Measurements from ENCODE around the gene CD70. TPM values are rescaled to one million over a fixed set of nuclear protein-coding genes. Genes with fewer than 3 reads are reported as not detected.
"Not testable (repeated sequence)": the region's sequence is repeated elsewhere in the genome, so short reads cannot be mapped to it uniquely, and the experiment has no call there.

The CD70 gene
- polyA plus RNA-seq, 1 donor, result 0.72 TPM

DNA sequence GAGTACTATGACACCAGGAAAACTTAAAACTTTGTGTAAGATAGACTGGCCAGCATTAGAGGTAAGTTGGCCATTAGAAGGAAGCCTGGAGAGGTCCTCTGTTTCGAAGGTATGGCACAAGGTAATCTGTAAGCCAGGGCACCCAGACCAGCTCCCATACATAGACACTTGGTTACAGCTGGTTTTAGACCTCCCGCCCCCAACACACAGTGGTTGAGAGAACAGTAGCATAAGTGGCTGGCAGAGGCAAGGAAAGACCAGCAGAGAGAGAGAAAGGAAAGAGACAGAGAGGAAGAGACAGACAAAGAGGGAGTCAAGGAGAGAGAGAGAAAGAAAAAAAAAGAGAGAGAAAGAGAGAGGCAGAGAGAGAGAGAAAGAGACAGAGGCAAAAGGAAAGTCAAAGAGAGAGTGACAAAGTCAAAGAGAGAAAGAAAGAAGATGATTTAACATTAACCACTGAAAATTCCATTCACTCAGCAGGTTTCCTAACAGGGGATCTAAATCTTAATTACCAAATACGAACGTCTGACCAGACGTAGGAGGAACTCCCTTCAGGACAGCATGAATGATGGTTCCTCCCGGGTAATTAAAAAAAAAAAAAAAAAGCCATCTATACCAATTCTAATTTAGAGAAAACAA, 7.4 kb upstream of the CD70 start:
- not testable (repeated sequence) for DNase-seq (ENCODE audit: low read depth)

DNA sequence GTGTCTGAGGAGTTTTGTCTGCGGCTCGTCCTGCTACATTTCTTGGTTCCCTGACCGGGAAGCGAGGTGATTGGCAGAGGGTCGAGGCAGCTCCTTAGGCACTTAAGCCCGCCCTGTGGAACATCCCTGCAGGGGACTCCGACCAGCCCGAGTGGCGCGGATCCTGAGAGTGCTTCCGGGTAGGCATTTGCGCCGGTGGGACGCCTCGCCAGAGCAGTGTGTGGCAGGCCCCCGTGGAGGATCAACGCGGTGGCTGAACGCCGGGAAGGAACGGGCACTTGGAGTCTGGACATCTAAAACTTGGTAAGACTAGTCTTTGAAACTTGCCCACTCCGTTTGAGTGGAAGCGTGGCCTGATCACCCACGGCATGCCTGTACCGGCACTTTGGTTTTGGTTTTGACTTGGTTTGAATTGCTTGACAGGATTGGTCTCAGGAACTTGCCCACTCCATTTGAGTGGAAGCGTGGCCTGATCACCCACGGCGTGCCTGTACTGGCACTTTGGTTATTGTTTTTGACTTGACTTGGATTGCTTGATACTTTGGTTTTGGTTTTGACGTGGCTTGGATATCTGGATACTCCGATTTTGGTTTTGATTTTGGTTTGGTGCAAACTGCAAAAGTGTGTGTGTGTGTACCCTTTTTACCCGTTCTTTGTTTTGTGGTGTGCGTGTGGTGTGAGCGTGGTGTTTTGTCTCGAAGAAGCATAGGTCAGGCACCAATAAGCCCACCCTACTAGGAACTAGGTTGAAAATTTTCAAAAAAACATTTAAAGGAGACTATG, 6.7 kb upstream of the CD70 start:
- DNase-seq (ENCODE audit: low read depth), result not testable (repeated sequence)

DNA sequence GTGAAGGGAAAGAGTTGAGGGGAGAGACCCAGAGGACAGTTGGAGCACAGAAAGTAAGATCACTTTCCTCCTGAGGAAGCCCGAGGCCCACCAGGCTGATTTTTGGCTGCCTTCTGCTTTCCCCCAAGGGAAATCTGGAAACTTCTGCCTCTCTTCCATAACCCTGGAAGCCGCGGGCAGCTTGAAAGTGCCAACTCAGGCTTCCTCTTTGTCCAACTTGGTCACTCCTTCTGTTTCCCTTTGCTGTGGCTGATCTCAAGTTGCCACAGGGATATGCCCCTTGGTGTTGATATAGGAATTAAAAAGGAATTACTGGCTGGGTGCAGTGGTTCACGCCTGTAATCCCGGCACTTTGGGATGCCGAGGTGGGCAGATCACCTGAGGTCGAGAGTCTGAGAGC, 5.7 kb upstream of the CD70 start:
- no peak for DNase-seq (ENCODE audit: low read depth)

DNA sequence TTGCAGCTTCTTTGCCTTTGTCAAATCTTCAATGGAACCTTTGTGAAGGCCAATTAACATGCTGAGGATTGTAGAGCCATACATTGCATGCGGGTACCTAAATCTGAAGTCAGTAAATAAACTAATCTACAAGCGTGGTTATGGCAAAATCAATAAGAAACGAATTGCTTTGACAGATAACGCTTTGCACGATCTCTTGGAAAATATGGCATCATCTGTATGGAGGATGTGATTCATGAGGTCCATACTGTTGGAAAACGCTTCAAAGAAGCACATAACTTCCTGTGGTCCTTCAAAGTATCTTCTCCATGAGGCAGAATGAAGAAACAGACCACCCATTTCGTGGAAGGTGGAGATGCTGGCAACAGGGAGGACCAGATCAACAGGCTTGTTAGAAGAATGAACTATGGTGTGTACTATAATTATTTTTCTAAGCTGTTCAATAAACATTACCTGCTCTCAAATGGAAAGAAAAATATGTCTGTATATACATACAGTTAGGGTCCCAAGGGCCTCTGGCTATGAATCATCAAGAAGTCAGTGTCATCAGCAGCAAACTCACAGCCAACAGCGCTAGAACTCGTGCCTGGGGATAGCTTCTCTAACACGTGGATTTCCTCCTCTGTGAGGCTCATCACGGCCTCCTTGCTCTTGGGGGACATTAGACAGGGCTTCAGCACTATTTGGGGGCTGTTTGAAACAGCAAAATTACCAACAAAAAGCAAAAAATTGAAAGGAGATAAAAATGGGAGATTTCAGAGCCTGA, 2.9 kb upstream of the CD70 start:
- no peak for DNase-seq (ENCODE audit: low read depth)

DNA sequence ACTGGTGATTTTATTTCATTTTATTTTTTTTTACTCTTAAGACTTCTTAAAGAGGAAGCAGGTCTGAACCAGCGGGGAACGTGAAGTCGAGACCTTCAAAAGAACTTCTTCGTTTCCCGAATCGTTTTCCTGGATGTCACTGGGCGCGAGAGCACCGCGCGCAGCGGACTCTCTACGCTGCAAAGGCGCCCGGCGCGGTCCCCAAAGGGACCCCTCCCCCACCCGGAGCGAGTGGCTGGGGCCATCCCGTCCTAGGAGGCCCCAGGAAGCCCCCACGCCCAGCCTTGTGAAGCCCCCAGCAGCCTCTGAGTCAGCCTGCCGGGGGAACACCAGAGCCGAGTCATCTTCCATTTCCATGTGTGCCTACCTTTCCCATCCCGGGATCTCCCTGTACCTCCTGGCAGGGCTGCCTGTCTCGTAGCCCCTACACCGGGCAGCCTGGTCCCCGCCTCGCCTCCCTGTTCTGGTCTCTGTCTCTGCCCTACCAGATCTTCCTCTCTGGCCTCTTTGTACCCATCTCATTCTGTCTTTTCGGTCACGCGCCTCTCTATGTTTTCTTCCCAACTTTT, 608 bp downstream of the CD70 start:
- DNase-seq (ENCODE audit: low read depth), result no peak

DNA sequence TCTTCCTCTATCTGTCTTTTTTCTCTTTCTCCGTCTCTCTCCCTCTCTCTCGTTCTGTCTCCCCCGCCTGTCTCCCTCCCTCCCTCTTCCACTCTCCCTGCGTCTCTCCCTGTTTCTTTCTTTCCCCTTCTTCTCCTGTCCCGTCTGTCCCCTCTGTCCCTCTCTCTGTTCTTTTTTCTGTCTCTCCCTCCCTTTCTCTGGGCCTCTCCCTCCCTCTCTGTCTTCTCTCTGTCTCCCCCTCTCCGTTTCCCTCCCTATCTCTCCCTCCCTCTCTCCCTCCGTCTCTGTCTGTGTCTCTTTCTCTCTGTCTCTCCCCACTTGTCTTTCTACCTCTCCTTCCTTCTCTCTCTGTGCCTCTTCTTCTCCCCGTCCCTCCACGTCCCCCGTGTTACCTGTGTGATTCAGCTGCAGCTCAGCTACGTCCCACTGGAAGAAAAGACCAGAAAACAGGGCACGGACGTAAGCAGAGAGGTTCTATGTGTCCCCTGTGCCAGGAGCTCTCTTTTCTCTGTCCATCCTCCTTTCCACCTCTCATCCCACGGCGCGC, 1.2 kb downstream of the CD70 start:
- no peak for DNase-seq (ENCODE audit: low read depth)

DNA sequence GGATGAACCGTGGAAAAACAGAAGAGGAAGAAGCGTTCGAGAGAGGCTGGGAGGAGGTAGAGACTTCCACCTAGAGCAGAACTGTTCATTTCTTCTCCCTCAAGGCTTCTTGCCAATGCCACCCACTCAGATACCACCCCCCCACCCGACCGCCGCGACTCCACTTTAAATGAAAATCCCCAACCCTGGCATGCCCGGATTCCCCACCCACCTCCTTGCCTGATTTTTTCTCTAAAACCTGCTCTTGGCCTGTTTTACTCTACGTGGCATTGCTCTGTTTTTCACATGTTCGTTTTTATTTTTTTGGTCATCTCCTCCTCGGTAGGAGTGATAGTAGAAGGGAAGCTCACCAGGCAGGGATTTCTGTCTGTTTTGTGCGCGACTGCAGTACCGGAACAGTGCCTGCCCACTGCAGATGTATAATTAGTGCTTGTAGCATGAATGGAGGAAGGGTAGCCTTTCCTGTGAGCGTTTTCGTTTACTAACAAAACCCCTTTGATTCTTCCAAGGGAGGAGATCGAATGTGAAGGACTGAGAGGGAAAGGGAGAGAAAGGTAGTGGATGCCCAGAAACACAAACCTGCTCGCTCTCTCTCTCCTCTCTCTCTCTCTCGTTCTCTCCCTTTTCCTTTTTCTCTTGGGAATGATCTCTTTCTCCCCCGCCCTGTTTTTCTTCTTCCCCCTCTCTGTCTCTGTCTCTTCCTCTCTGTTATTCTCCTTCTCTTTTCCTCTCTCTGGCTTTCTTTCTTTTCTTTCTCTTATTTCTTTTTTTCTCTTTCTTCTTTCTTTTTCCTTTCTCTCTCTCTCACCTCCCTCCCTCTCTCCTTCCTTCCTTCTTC, 2.2 kb downstream of the CD70 start:
- DNase-seq (ENCODE audit: low read depth), result no peak

DNA sequence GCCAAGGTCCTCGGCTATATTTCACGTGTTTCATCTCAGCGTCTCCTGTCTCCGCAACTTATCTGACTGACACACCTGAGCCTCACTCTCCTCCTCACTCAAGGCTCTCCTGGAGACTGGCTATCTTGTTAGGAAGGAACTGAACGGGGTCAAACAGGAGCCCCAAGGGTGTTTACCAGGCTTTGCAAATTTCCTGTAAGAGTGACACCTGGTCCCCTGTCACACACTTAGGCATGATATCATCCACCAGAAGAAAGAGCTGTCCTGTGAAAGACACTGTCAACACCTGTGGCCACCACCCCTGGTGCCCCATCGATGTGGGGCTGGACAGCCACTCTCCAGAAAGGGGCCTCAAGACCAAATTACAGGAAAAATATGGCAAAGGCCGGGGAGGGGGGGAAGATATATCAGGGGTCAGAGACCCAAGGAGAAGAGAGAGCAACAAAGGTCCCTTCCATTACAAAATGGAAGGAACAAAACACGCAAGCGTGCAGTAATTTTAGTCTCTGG, 2.9 kb downstream of the CD70 start:
- DNase-seq (ENCODE audit: low read depth), result no peak

DNA sequence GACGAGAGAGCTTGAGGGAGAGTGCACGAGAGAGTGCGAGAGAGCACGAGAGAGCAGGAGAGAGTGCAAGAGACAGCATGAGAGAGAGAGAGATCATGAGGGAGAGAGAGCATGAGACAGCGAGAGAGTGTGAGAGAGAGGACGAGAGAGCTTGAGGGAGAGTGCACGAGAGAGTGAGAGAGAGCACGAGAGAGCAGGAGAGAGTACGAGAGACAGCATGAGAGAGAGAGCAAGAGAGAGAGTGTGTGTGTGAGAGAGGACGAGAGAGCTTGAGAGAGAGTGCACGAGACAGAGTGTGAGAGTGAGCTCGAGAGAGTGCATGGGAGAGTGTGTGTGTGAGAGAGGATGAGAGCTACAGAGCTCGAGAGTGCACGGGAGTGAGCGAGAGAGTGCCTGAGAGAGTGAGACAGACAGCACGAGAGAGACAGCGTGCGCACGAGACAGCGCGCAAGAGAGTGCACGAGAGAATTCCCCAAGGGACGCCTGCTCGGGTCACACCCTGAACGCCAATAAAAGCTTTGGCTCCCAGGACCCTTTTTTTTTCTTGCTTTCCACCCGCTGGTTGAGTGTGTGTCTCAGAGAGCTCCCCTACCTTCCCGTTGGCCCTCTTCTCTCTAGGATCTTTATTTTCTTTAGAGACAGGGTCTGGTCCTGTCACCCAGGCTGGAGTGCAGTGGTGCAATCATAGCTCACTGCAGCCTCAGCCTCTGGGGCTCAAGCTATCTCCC, 3.7 kb downstream of the CD70 start:
- DNase-seq (ENCODE audit: low read depth), result no peak

DNA sequence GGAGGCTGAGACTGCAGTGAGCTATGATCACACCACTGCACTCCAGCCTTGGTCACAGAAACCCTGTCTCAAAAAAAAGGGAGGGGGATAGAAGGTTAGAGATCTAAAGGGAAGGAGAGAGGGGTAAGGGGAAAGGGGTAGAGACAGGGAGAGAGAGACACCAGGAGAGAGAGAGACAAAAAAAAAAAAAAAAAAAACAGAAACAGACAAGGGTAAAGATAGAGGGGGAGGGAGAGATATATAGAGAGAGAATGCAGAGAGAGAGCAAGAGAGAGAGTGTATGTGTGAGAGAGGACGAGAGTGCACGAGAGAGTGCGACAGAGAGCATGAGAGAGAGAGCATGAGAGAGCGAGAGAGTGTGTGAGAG, 4.2 kb downstream of the CD70 start:
- DNase-seq (ENCODE audit: low read depth), result no peak

DNA sequence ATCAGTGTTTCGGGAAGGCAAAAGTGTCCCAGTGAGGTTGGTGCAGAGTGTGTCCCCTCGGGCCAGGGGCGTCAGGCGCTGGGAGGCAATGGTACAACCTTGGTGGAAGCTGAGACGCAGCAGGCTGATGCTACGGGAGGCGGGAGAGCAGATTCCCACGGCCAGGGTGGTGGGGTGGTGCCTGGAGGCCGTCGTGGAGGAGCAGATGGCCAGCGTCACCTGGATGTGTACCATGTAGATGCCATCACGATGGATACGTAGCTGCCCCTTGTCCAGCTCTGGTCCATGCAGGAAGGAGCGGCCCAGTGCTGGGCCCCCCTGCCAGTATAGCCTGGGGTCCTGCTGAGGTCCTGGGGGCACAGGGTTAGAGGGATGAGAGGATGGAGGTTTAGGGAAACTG, 4.9 kb downstream of the CD70 start:
- no peak for DNase-seq (ENCODE audit: low read depth)

DNA sequence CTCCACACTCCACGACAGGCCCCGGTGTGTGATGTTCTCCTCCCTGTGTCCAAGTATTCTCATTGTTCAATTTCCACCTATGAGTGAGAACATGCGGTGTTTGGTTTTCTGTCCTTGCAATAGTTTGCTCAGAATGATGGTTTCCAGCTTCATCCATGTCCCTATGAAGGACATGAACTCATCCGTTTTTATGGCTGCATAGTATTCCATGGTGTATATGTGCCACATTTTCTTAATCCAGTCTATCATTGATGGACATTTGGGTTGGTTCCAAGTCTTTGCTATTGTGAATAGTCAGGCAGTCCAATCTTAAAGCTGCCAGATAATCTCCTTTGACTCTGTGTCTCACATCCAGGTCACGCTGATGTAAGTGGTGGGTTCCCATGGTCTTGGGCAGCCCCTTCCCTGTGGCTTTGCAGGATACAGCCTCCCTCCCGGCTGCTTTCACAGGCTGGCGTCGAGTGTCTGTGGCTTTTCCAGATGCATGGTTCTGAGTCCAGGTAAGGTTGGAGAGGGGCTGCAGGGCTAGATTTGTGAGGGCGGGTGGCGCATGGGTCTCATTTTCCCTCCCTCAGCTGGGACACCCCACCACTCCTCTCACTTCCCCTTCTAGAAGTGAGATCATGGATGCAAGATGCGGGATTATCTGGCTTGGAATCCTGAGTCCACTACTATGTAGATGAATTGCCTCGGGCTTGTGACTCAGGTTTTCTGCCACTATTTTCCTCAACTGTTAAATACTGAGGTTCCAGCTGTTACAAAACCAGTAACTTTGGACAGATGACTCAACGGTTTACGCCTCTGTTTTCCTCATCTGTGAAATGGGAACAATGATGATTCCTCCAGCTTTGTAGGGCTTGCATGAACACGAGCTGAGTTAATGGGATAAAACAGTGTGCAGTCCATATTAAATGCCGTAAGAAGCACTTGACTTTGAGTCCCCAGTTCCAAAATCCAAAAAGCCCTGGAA, 8.2 kb downstream of the CD70 start:
- not testable (repeated sequence) for DNase-seq (ENCODE audit: low read depth)

DNA sequence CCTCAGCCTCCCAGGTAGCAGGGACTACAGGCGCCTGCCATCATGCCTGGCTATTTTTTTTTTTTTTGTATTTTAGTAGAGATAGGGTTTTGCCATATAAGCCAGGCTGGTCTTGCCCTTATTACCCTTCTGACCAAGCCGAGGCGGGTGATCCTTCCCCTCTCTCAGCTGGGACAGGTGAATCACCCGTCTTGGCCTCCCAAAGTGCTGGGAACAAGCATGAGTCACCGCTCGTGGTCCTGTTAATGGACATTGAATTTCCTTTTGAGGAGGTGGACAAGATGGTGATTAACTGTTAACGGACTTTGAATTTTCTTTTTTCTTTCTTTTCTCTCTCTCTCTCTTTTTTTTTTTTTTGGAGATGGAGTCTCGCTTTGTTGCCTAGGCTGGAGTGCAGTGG, 10.6 kb downstream of the CD70 start:
- DNase-seq (ENCODE audit: low read depth), result no peak

DNA sequence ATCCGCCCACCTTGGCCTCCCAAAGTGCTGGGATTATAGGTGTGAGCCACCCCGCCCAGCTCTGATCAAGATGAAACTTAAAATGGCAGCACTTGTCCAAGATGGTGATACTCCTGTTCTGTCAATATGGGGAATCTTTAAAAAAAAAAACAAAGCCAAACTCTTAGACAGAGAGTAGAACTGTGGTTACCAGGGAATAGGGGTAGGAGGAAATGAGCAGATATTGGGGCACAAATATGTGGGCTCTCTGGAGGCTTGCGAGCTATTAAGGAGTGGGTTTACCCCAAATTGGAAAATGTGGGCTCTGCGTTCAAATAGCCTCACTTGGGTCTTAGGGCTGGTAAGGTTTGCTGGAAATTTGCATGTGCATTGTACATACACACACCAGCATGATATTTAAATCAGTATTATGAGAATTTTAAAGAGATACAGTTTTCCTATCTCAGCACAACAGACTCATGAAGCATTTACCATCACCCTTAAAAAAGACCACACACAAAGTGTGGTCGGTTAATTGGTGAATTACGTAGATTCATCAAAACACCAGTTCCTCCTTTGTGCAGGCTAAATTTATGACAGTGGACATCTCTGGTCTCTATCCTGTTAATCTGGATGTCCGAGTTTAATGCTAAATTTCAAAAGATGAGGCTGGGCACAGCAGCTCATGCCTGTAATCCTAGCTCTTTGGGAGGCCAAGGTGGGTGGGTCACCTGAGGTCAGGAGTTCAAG, 11.3 kb downstream of the CD70 start:
- DNase-seq (ENCODE audit: low read depth), result no peak

DNA sequence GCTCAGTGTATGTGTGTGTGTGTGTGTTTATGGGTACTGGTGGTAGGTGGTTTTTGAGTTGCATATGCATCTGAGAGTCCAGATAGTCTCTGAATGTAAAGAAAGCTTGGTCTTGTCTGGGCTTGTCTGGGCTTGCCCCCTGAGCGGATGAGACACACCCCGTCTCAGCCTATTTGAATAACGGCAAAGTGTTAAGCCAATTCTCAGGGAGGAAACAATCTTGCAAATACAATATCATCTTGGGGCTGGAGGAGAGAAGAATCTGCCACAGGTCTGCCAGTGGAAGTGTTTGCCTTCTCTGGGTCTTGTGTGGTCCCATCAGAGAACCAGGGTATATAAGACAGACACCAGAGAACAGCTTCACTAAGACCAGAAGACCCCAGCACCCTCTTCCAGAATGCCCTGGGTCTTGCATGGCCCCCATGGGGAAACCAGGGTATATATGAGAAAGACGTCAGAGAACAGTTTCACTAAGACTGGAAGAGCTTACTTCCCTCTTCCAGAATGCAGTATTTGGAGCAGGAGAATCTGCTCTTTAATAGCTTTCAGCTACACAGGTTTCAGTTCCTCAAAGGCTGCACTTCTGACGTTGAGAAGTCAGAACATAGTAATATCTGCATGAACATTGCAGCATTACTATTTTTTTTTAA, 13.3 kb downstream of the CD70 start:
- no peak for DNase-seq (ENCODE audit: low read depth)

DNA sequence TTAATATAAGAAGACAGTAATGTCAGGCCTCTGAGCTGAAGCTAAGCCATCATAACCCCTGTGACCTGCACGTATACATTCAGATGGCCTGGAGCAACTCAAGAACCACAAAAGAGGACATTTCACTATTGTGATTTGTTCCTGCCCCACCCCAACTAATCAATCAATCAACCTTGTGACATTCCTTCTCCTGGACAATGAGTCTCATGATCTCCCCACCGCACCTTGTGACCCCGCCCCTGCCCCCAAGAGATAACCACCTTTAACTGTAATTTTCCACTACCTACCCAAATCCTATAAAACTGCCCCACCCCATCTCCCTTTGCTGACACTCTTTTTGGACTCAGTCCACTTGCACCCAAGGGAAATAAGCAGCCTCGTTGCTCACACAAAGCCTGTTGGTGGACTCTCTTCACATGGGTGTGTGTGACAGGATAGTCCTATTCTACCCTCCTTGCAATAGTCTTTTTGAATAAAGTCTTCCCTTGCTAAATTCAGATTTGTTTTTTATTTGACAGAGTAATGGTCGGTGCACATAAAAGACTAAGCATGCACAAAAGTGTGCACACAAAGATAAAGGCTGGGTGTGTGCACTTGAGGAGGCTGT, 14.0 kb downstream of the CD70 start:
- no peak for DNase-seq (ENCODE audit: low read depth)

DNA sequence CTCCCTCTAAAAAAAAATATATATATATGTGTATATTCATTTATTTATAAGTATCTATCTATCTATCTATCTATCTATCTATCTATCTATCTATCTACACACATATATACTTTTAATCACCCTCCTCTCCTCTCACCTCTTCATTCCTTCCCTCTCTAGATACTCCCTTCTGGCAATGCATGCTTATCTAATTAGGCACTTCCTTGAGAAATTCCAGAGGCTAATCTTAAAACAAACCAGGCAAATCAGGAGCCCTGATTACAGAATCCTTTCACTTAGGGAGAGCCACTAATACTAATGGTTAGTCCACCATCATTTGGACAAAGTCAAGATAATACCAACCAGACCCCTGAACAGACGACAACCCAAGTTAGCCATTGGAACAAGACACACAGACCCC, 17.6 kb downstream of the CD70 start:
- DNase-seq (ENCODE audit: low read depth), result no peak

DNA sequence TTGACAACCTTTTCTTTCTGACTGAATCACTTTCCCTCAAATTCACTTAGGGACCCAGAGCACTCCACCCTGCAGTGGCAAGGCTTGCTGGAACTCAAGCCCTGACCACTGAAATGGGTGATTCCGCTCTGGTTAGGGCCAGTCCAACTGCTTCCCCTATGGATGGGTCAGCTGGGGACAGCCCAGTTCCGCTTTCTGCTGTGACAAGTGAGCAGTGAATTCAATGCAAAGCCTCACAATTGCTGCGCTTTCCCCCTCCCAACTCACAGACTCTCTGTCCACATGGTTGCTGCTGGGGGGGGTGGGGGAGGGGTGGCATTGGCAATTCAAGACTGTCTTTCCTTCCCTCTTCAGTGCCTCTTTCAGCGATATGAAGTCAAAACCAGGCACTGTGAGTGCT, 18.7 kb downstream of the CD70 start:
- DNase-seq (ENCODE audit: low read depth), result no peak
